PFSK-1 (cell line): Measurements from ENCODE around the gene CXXC1.

Experiments
- REST ChIP-seq, 2 experiments: IDR thresholded peaks; 2 replicates each; pipeline versions ENCODE4 v1.6.1 to v1.8.0; 2011 to 2012; ENCODE audit warnings: low read depth in 2 of 2, low read length in 2 of 2, control low read depth in 1 of 2, inconsistent platforms in 1 of 2, mild to moderate bottlenecking in 1 of 2, moderate library complexity in 1 of 2; ENCODE audit not compliant: insufficient read depth in 1 of 2
- TAF1 ChIP-seq: IDR thresholded peaks from 2 replicates; pipeline ENCODE4 v1.6.1; 2012; ENCODE audit warnings: low read length, control low read depth, borderline replicate concordance; ENCODE audit not compliant: insufficient read depth

DNA sequence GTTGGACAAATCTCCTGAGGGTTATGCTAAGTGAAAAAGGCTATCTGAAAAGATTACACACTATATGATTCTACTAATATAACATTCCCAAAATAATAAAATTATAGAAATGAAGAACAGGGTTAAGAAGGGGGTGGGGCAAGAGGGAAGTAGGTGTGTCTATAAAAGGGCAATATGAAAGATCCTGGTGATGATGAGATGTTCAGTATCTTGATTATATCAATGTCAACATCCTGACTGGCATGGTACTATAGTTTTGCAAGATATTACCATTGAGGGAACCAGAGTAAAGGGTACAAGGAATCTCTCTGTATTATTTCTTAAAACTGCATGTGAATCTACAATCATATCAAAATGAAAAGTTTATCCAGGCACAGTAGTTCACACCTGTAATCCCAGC is 37.9 kb downstream of the CXXC1 start:
- TF ChIP-seq TAF1: no peak
- TF ChIP-seq REST (IDR thresholded peaks at IDR 0.05; ENCODE audit: insufficient read depth in 1 of 2, low read depth in 2 of 2, low read length in 2 of 2): no peak
